RWPE1 (cell line): Measurements from ENCODE around the gene EXOSC6.
"Not testable (repeated sequence)": the region's sequence is repeated elsewhere in the genome, so short reads cannot be mapped to it uniquely, and the experiment has no call there.

Experiments
- CTCF ChIA-PET: fragments of 350-600 bp; sonication (Branson Sonifier 250); formaldehyde crosslinking; extraction: SDS; loops from one replicate; lab custom pipeline; 2021; lab: Yijun Ruan, JAX
- POLR2A ChIA-PET: fragments of 400-600 bp; formaldehyde crosslinking; extraction: SDS; loops from one replicate; lab custom pipeline; 2020; ENCODE audit warnings: antibody characterized with exemption; ENCODE audit not compliant: low non-redundant PET; lab: Yijun Ruan, JAX
- DNase-seq: peaks from one replicate; pipeline ENCODE4 v3.0.0; 2012; ENCODE audit warnings: low spot score
- H3K27ac ChIP-seq: fragments of 450-650 bp; 2 replicates; pipeline ENCODE4 v1.5.1; 2017

EXOSC6 gene

GRCh38 chr16:70200063-70200462 is 51.7 kb downstream of the EXOSC6 start:
- DNase-seq, CTCF ChIA-PET, H3K27ac ChIP-seq, POLR2A ChIA-PET: not testable (repeated sequence)

- CTCF ChIA-PET, POLR2A ChIA-PET: not testable (repeated sequence)
These were observed 52.6 kb downstream of the EXOSC6 start for GRCh38 chr16:70199170-70199569.

DNA sequence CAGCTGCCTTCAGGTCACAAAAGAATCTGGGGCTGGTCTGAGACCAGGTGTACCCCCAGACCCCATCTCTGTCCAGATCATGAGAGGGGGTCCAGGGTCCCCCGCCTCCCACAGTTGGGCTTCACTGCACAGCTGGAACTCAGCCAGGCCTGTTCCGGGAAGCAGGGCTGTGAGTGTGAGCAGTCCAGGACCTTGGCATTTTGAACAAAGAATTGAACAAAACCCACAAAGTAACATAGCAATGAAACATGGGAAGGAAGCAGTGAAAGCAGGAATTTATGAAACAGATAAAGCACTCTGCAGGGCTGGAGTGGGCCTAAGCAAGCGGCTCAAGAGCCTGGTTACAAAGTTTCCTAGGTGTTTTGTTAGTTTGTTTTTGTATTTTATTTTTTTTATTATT is 53.1 kb downstream of the EXOSC6 start:
- CTCF ChIA-PET, H3K27ac ChIP-seq, DNase-seq, POLR2A ChIA-PET: not testable (repeated sequence)

More at GRCh38 chr16:70199170-70199569, 52.6 kb downstream of the EXOSC6 start:
- DNase-seq, H3K27ac ChIP-seq: not testable (repeated sequence)

DNA sequence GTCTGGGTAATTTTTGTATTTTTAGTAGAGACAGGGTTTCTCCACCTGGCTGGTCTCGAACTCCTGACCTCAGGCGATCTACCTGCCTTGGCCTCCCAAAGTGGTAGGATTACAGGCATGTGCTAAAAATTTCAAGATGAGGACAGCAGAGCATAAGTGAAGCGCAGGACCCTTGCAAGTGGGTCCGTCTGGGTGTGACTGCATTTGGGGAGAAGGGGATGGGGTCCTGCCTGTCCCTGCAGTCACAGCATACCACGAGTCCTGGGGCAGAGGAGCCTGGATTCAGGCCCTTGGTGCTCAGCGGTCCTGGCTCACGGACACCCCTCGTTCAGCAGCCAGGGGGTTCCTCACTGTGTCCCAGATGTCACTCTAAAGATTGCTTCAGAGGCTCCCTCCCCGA is 53.5 kb downstream of the EXOSC6 start:
- POLR2A ChIA-PET, DNase-seq, CTCF ChIA-PET, H3K27ac ChIP-seq: not testable (repeated sequence)

DNA sequence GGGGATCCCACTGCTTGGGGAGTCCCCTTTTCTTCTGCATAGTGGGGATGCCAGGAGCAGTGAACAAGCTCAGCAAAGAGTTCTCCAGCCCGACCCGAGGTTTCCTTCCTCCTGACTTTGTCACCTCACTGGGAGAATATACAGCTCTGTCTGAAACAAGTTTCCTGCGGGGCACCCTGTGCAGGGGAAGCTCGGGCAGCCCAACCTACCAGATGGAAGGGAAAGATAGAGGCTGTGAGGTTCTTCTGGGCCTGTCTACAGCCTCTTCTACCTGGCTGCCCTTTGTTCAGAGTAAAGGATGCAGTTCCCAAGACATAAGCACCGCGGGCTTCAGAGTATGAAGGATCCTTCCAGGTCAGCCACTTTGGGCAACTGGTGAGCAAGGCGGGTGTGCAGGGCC is 54.1 kb downstream of the EXOSC6 start:
- H3K27ac ChIP-seq, POLR2A ChIA-PET, CTCF ChIA-PET, DNase-seq: not testable (repeated sequence)
